Measurements from ENCODE around the gene SLITRK1. TPM values are rescaled to one million over a fixed set of nuclear protein-coding genes. Genes with fewer than 3 reads are reported as not detected.

The SLITRK1 gene, protein sequence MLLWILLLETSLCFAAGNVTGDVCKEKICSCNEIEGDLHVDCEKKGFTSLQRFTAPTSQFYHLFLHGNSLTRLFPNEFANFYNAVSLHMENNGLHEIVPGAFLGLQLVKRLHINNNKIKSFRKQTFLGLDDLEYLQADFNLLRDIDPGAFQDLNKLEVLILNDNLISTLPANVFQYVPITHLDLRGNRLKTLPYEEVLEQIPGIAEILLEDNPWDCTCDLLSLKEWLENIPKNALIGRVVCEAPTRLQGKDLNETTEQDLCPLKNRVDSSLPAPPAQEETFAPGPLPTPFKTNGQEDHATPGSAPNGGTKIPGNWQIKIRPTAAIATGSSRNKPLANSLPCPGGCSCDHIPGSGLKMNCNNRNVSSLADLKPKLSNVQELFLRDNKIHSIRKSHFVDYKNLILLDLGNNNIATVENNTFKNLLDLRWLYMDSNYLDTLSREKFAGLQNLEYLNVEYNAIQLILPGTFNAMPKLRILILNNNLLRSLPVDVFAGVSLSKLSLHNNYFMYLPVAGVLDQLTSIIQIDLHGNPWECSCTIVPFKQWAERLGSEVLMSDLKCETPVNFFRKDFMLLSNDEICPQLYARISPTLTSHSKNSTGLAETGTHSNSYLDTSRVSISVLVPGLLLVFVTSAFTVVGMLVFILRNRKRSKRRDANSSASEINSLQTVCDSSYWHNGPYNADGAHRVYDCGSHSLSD
- 0.05 TPM for total RNA-seq
- 0.07 TPM for polyA plus RNA-seq
- long read RNA-seq, donor 1 = 0 reads
- long read RNA-seq, donor 2 = 0 reads
- long read RNA-seq, donor 3 = 0 reads
- long read RNA-seq, donor 4 = 0 reads
- long read RNA-seq, donor 5, full-length matches to known transcripts = 1 of 1 reads
- long read RNA-seq, donor 5, partial matches to known transcripts = 0 of 1 reads
- long read RNA-seq, donor 5, other reads (novel, unspliced or antisense) = 0 of 1 reads
- long read RNA-seq, donor 6 = 0 reads
- long read RNA-seq, donor 7, full-length matches to known transcripts = 1 of 1 reads
- long read RNA-seq, donor 7, partial matches to known transcripts = 0 of 1 reads
- long read RNA-seq, donor 7, other reads (novel, unspliced or antisense) = 0 of 1 reads
- long read RNA-seq, donor 8, full-length matches to known transcripts = 3 of 3 reads
- long read RNA-seq, donor 8, partial matches to known transcripts = 0 of 3 reads
- long read RNA-seq, donor 8, other reads (novel, unspliced or antisense) = 0 of 3 reads
- long read RNA-seq, donor 9 = 0 reads
- long read RNA-seq, donor 10 = 0 reads

GRCh38 chr13:83881917-83882605 lies at the start of gene SLITRK1:
Gene SLITRK1, minus strand, starts transcription at chr13:83882474. Its CDS starts 967 bp downstream, at chr13:83881507.
- Histone ChIP-seq H3K36me3 (ENCODE audit: control insufficient read depth in 2 of 2, insufficient read depth in 2 of 2, low read length in 1 of 2) (no peaks in the 10 kb centered on the region), H3K27ac (ENCODE audit: low read depth in 1 of 2, low read length in 1 of 2) (no peak within 1 kb of the TSS), H3K9me3 (ENCODE audit: control insufficient read depth in 2 of 2, insufficient read depth in 1 of 2, low read length in 1 of 2) (no peaks in the 10 kb centered on the region), H3K4me3 (ENCODE audit: low read length in 2 of 2) (peak within 1 kb of the TSS; percentile 8 to 9), H3K27me3 (ENCODE audit: control insufficient read depth in 2 of 2, insufficient read depth in 1 of 2, low read length in 1 of 2) (peaks cover 19 to 62% of the 10 kb centered on the region in 2 donors), H3K4me1 (ENCODE audit: control insufficient read depth in 2 of 2, insufficient read depth in 2 of 2, low read length in 2 of 2) (peaks cover 0 to 8% of the 10 kb centered on the region in 2 donors)
- peak; percentile 9 to 64 (median 20) for DNase-seq (ENCODE audit: low read depth in 6 of 9, low spot score in 9 of 9)
- 3% methylated on average over 32 of the region's 32 CpGs for WGBS

DNA sequence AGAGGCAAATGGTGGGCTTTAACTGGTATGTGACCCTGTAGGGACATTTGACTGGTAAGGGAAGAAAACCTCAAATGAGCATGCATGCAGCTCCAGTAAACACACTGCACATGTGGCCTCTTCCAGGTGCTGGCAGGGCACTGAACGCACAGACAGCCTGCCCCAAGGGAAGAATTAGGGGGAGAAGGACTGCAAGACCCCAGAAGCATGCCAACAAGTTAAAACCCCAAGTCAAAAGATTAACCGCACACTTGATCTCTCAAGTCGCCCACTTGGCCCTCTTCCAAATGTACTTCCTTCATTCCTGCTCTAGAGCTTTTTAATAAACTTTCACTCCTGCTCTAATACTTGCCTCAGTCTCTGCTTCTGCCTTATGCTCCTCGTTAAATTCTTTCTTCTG lies 46.9 kb upstream of the SLITRK1 start:
- no peaks in the 10 kb centered on the region for H3K4me1 ChIP-seq (ENCODE audit: control insufficient read depth in 2 of 2, insufficient read depth in 2 of 2, low read length in 2 of 2)
- no peak for DNase-seq (ENCODE audit: low read depth in 6 of 9, low spot score in 9 of 9)
- H3K27ac ChIP-seq (ENCODE audit: low read depth in 1 of 2, low read length in 1 of 2) = no peak overlapping the region
- no peaks in the 10 kb centered on the region for H3K36me3 ChIP-seq (ENCODE audit: control insufficient read depth in 2 of 2, insufficient read depth in 2 of 2, low read length in 1 of 2)
- no peaks in the 10 kb centered on the region for H3K27me3 ChIP-seq (ENCODE audit: control insufficient read depth in 2 of 2, insufficient read depth in 1 of 2, low read length in 1 of 2)
- 63% methylated on average over 4 of the region's 4 CpGs for WGBS
- H3K9me3 ChIP-seq (ENCODE audit: control insufficient read depth in 2 of 2, insufficient read depth in 1 of 2, low read length in 1 of 2) = no peaks in the 10 kb centered on the region
- no peak overlapping the region for H3K4me3 ChIP-seq (ENCODE audit: low read length in 2 of 2)

GRCh38 chr13:83919775-83920174 lies 37.5 kb upstream of the SLITRK1 start:
- H3K27ac ChIP-seq (ENCODE audit: low read depth in 1 of 2, low read length in 1 of 2) = no peak overlapping the region
- H3K4me1 ChIP-seq (ENCODE audit: control insufficient read depth in 2 of 2, insufficient read depth in 2 of 2, low read length in 2 of 2) = no peaks in the 10 kb centered on the region
- DNase-seq (ENCODE audit: low read depth in 6 of 9, low spot score in 9 of 9) = no peak
- WGBS = 97% methylated on average over 6 of the region's 6 CpGs
- no peaks in the 10 kb centered on the region for H3K9me3 ChIP-seq (ENCODE audit: control insufficient read depth in 2 of 2, insufficient read depth in 1 of 2, low read length in 1 of 2)
- no peak overlapping the region for H3K4me3 ChIP-seq (ENCODE audit: low read length in 2 of 2)
- no peaks in the 10 kb centered on the region for H3K36me3 ChIP-seq (ENCODE audit: control insufficient read depth in 2 of 2, insufficient read depth in 2 of 2, low read length in 1 of 2)
- no peaks in the 10 kb centered on the region for H3K27me3 ChIP-seq (ENCODE audit: control insufficient read depth in 2 of 2, insufficient read depth in 1 of 2, low read length in 1 of 2)

DNA sequence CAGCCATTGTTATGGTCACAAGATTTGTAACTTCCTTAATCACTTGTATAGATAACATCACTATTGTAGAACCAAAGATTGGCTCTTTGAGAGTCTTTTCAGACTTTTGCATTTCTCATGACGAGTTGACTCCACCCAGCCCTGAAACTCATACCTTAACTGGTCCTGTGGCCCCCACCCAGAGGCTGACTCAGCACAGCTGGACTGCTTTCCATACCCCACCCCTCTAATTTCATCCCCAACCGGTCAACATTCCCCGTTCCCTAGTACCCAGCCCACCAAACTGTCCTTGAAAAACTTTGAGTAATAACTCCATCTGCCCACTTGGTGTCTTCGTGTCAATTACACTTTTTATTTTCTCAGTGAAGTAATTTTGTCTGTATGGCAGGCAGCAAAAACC lies 32.1 kb upstream of the SLITRK1 start:
- no peak for DNase-seq (ENCODE audit: low read depth in 6 of 9, low spot score in 9 of 9)
- Histone ChIP-seq H3K4me3 (ENCODE audit: low read length in 2 of 2) (no peak overlapping the region), H3K9me3 (ENCODE audit: control insufficient read depth in 2 of 2, insufficient read depth in 1 of 2, low read length in 1 of 2) (no peaks in the 10 kb centered on the region), H3K27ac (ENCODE audit: low read depth in 1 of 2, low read length in 1 of 2) (no peak overlapping the region), H3K27me3 (ENCODE audit: control insufficient read depth in 2 of 2, insufficient read depth in 1 of 2, low read length in 1 of 2) (no peaks in the 10 kb centered on the region), H3K4me1 (ENCODE audit: control insufficient read depth in 2 of 2, insufficient read depth in 2 of 2, low read length in 2 of 2) (no peaks in the 10 kb centered on the region), H3K36me3 (ENCODE audit: control insufficient read depth in 2 of 2, insufficient read depth in 2 of 2, low read length in 1 of 2) (no peaks in the 10 kb centered on the region)
- WGBS = 93% methylated on average over 4 of the region's 4 CpGs

- 93% methylated on average over 25 of the region's 25 CpGs for WGBS
- H3K36me3 ChIP-seq (ENCODE audit: control insufficient read depth in 2 of 2, insufficient read depth in 2 of 2, low read length in 1 of 2) = no peaks in the 10 kb centered on the region
- H3K9me3 ChIP-seq (ENCODE audit: control insufficient read depth in 2 of 2, insufficient read depth in 1 of 2, low read length in 1 of 2) = peaks cover 0 to 1% of the 10 kb centered on the region in 2 donors
- DNase-seq (ENCODE audit: low read depth in 6 of 9, low spot score in 9 of 9) = no peak
- H3K27me3 ChIP-seq (ENCODE audit: control insufficient read depth in 2 of 2, insufficient read depth in 1 of 2, low read length in 1 of 2) = no peaks in the 10 kb centered on the region
- H3K4me3 ChIP-seq (ENCODE audit: low read length in 2 of 2) = no peak overlapping the region
- no peak overlapping the region for H3K27ac ChIP-seq (ENCODE audit: low read depth in 1 of 2, low read length in 1 of 2)
- H3K4me1 ChIP-seq (ENCODE audit: control insufficient read depth in 2 of 2, insufficient read depth in 2 of 2, low read length in 2 of 2) = no peaks in the 10 kb centered on the region
These were observed 25.1 kb upstream of the SLITRK1 start for GRCh38 chr13:83907196-83907989.

GRCh38 chr13:83906240-83906820 lies 24.1 kb upstream of the SLITRK1 start:
- Histone ChIP-seq H3K4me1 (ENCODE audit: control insufficient read depth in 2 of 2, insufficient read depth in 2 of 2, low read length in 2 of 2) (no peaks in the 10 kb centered on the region), H3K9me3 (ENCODE audit: control insufficient read depth in 2 of 2, insufficient read depth in 1 of 2, low read length in 1 of 2) (peaks cover 0 to 1% of the 10 kb centered on the region in 2 donors), H3K36me3 (ENCODE audit: control insufficient read depth in 2 of 2, insufficient read depth in 2 of 2, low read length in 1 of 2) (no peaks in the 10 kb centered on the region), H3K27me3 (ENCODE audit: control insufficient read depth in 2 of 2, insufficient read depth in 1 of 2, low read length in 1 of 2) (no peaks in the 10 kb centered on the region), H3K4me3 (ENCODE audit: low read length in 2 of 2) (no peak overlapping the region), H3K27ac (ENCODE audit: low read depth in 1 of 2, low read length in 1 of 2) (no peak overlapping the region)
- no peak for DNase-seq (ENCODE audit: low read depth in 6 of 9, low spot score in 9 of 9)
- WGBS = 96% methylated on average over 25 of the region's 25 CpGs

GRCh38 chr13:83905641-83906040 lies 23.4 kb upstream of the SLITRK1 start:
- no peaks in the 10 kb centered on the region for H3K36me3 ChIP-seq (ENCODE audit: control insufficient read depth in 2 of 2, insufficient read depth in 2 of 2, low read length in 1 of 2)
- H3K9me3 ChIP-seq (ENCODE audit: control insufficient read depth in 2 of 2, insufficient read depth in 1 of 2, low read length in 1 of 2) = peaks cover 0 to 1% of the 10 kb centered on the region in 2 donors
- WGBS = 94% methylated on average over 5 of the region's 5 CpGs
- no peak for DNase-seq (ENCODE audit: low read depth in 6 of 9, low spot score in 9 of 9)
- no peak overlapping the region for H3K27ac ChIP-seq (ENCODE audit: low read depth in 1 of 2, low read length in 1 of 2)
- no peaks in the 10 kb centered on the region for H3K27me3 ChIP-seq (ENCODE audit: control insufficient read depth in 2 of 2, insufficient read depth in 1 of 2, low read length in 1 of 2)
- H3K4me3 ChIP-seq (ENCODE audit: low read length in 2 of 2) = no peak overlapping the region
- H3K4me1 ChIP-seq (ENCODE audit: control insufficient read depth in 2 of 2, insufficient read depth in 2 of 2, low read length in 2 of 2) = no peaks in the 10 kb centered on the region
